ENCODE measurements around the gene ATP5F1A. TPM values are rescaled to one million over a fixed set of nuclear protein-coding genes. Genes with fewer than 3 reads are reported as not detected.
"Not testable (repeated sequence)": the region's sequence is repeated elsewhere in the genome, so short reads cannot be mapped to it uniquely, and the experiment has no call there.

Gene ATP5F1A
- total RNA-seq, 1 donor from 2014 or later = 238 TPM

GRCh38 chr18:46050268-46050667 is 47.8 kb downstream of the ATP5F1A start:
- ATAC-seq = no peak

GRCh38 chr18:46048641-46049040 is 49.5 kb downstream of the ATP5F1A start:
- no peaks in the 10 kb centered on the region for H3K36me3 ChIP-seq
- no peak overlapping the region for H3K4me3 ChIP-seq
- H3K4me1 ChIP-seq = peaks cover 16% of the 10 kb centered on the region
- H3K27ac ChIP-seq = no peak overlapping the region
- ATAC-seq (no peak), DNase-seq (no peak)
- no peaks in the 10 kb centered on the region for H3K9me3 ChIP-seq
- H3K27me3 ChIP-seq (ENCODE audit: low read depth) = no peaks in the 10 kb centered on the region
- no peak for TF ChIP-seq CTCF (IDR thresholded peaks at IDR 0.05)
- intact Hi-C loops (cut with DNase I) = no loop called here

More at GRCh38 chr18:46050268-46050667, 47.8 kb downstream of the ATP5F1A start:
- no peak for DNase-seq
- Histone ChIP-seq H3K27me3 (ENCODE audit: low read depth) (no peaks in the 10 kb centered on the region), H3K36me3 (no peaks in the 10 kb centered on the region), H3K27ac (no peak overlapping the region), H3K9me3 (no peaks in the 10 kb centered on the region), H3K4me3 (no peak overlapping the region), H3K4me1 (peaks cover 16% of the 10 kb centered on the region)
- no peak for TF ChIP-seq CTCF (IDR thresholded peaks at IDR 0.05)
- intact Hi-C loops (cut with DNase I) = no loop called here

GRCh38 chr18:46047369-46047768 is 50.7 kb downstream of the ATP5F1A start:
- H3K27ac ChIP-seq; H3K9me3 ChIP-seq; H3K4me3 ChIP-seq; DNase-seq; H3K36me3 ChIP-seq; ATAC-seq; H3K27me3 ChIP-seq (ENCODE audit: low read depth); intact Hi-C loops (cut with DNase I): not testable (repeated sequence)
- H3K4me1 ChIP-seq = peaks cover 21% of the 10 kb centered on the region

GRCh38 chr18:46046688-46047087 is 51.4 kb downstream of the ATP5F1A start:
- H3K4me3 ChIP-seq = no peak overlapping the region
- TF ChIP-seq CTCF (IDR thresholded peaks at IDR 0.05) = no peak
- ATAC-seq (no peak), DNase-seq (no peak)
- H3K27me3 ChIP-seq (ENCODE audit: low read depth) = no peaks in the 10 kb centered on the region
- no peaks in the 10 kb centered on the region for H3K36me3 ChIP-seq
- no peak overlapping the region for H3K27ac ChIP-seq
- intact Hi-C loops (cut with DNase I) = no loop called here
- no peaks in the 10 kb centered on the region for H3K9me3 ChIP-seq
- H3K4me1 ChIP-seq = peaks cover 16% of the 10 kb centered on the region

- peaks cover 11% of the 10 kb centered on the region for H3K4me1 ChIP-seq
- no peaks in the 10 kb centered on the region for H3K9me3 ChIP-seq
- H3K27me3 ChIP-seq (ENCODE audit: low read depth) = no peaks in the 10 kb centered on the region
- no peaks in the 10 kb centered on the region for H3K36me3 ChIP-seq
- no peak overlapping the region for H3K27ac ChIP-seq
- no peak overlapping the region for H3K4me3 ChIP-seq
- TF ChIP-seq CTCF (IDR thresholded peaks at IDR 0.05) = no peak
- intact Hi-C loops (cut with DNase I) = no loop called here
- no peak for ATAC-seq
- DNase-seq = no peak
Observed at GRCh38 chr18:46046126-46046525, 52.0 kb downstream of the ATP5F1A start.

- Histone ChIP-seq H3K36me3 (no peaks in the 10 kb centered on the region), H3K4me3 (no peak overlapping the region), H3K27me3 (ENCODE audit: low read depth) (no peaks in the 10 kb centered on the region), H3K4me1 (peaks cover 11% of the 10 kb centered on the region), H3K9me3 (no peaks in the 10 kb centered on the region), H3K27ac (no peak overlapping the region)
- DNase-seq (no peak), ATAC-seq (peak in 1 of 2 donors; percentile 39)
- intact Hi-C loops (cut with DNase I) = no loop called here
- TF ChIP-seq CTCF (IDR thresholded peaks at IDR 0.05) = no peak
Observed at GRCh38 chr18:46042571-46043123, 55.4 kb downstream of the ATP5F1A start.

Measured in lower lobe of right lung (tissue), 2 donors.